ENCODE measurements around the gene LNX1. TPM values are rescaled to one million over a fixed set of nuclear protein-coding genes. Genes with fewer than 3 reads are reported as not detected.
A peak's percentile ranks its signal among the peaks of the same experiment; 100 is the strongest.

LNX1 gene
- total RNA-seq, 4 donors from 2014 or later, result 14.5 to 41.0 (median 22.9) TPM

GRCh38 chr4:53571936-53572599 lies 19.2 kb downstream of the LNX1 start:
- Histone ChIP-seq H3K9me3 (no peaks in the 10 kb centered on the region), H3K36me3 (peaks cover 0 to 45% (median 0%) of the 10 kb centered on the region in 3 donors), H3K4me1 (peaks cover 0 to 5% (median 0%) of the 10 kb centered on the region in 3 donors), H3K27me3 (no peaks in the 10 kb centered on the region), H3K27ac (no peak overlapping the region), H3K4me3 (no peak overlapping the region)
- TF ChIP-seq POLR2A (IDR thresholded peaks at IDR 0.05), result no peak
- no peak for TF ChIP-seq CTCF (IDR thresholded peaks at IDR 0.05)
- no peak for DNase-seq
- 80 to 83% methylated on average over 4 to 5 of the region's 5 CpGs for WGBS, 2 donors
- intact Hi-C loops (cut with DNase I), result no loop called here

DNA sequence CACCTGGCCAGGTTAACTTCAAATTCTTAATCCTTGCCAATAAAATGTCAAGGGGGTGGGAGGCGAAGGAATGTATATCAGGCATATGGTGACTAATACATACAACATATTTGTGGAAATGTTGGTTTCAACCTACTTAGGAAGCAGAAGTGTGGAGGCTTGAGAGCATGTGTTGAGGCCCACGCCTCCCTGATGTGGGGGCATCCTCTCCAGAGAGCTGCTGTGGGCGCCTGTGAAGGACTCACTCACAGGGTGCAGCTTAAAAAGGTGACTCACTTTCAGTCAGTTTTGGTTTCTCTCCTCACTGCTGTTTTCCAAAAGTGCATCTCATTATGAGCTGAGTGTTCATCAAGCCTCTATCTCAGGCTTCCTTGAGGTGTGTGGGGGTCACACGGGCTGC lies 27.5 kb downstream of the LNX1 start:
- intact Hi-C loops (cut with DNase I), result no loop called here
- Histone ChIP-seq H3K4me1 (peaks cover 0 to 12% (median under 1%) of the 10 kb centered on the region in 3 donors), H3K27ac (peak overlapping the region in 1 of 4 donors; percentile 25), H3K4me3 (no peak overlapping the region), H3K9me3 (no peaks in the 10 kb centered on the region), H3K27me3 (no peaks in the 10 kb centered on the region), H3K36me3 (no peaks in the 10 kb centered on the region)
- 34 to 68% methylated on average over 3 of the region's 4 CpGs for WGBS, 2 donors
- no peak for TF ChIP-seq POLR2A (IDR thresholded peaks at IDR 0.05)
- TF ChIP-seq CTCF (IDR thresholded peaks at IDR 0.05), result no peak
- DNase-seq, result no peak

- Histone ChIP-seq H3K9me3 (no peaks in the 10 kb centered on the region), H3K4me1 (peaks cover 2 to 26% (median 6%) of the 10 kb centered on the region in 3 donors), H3K27me3 (no peaks in the 10 kb centered on the region), H3K27ac (no peak overlapping the region), H3K4me3 (no peak overlapping the region), H3K36me3 (no peaks in the 10 kb centered on the region)
- DNase-seq, result no peak
- intact Hi-C loops (cut with DNase I), result no loop called here
- TF ChIP-seq POLR2A (IDR thresholded peaks at IDR 0.05) (no peak), CTCF (IDR thresholded peaks at IDR 0.05) (no peak)
- 64 to 70% methylated on average over 2 of the region's 2 CpGs for WGBS, 2 donors
These were observed 28.9 kb downstream of the LNX1 start for GRCh38 chr4:53562409-53562808.

- Histone ChIP-seq H3K27me3 (no peaks in the 10 kb centered on the region), H3K36me3 (no peaks in the 10 kb centered on the region), H3K9me3 (no peaks in the 10 kb centered on the region), H3K4me3 (no peak overlapping the region), H3K27ac (peak overlapping the region in 1 of 4 donors; percentile 13), H3K4me1 (peaks cover 6 to 48% (median 10%) of the 10 kb centered on the region in 3 donors)
- no peak for DNase-seq
- intact Hi-C loops (cut with DNase I), result no loop called here
- 26 to 63% methylated on average over 3 of the region's 3 CpGs for WGBS, 2 donors
- no peak for TF ChIP-seq POLR2A (IDR thresholded peaks at IDR 0.05)
- TF ChIP-seq CTCF (IDR thresholded peaks at IDR 0.05), result no peak
These were observed 32.2 kb downstream of the LNX1 start for GRCh38 chr4:53559021-53559620.

DNA sequence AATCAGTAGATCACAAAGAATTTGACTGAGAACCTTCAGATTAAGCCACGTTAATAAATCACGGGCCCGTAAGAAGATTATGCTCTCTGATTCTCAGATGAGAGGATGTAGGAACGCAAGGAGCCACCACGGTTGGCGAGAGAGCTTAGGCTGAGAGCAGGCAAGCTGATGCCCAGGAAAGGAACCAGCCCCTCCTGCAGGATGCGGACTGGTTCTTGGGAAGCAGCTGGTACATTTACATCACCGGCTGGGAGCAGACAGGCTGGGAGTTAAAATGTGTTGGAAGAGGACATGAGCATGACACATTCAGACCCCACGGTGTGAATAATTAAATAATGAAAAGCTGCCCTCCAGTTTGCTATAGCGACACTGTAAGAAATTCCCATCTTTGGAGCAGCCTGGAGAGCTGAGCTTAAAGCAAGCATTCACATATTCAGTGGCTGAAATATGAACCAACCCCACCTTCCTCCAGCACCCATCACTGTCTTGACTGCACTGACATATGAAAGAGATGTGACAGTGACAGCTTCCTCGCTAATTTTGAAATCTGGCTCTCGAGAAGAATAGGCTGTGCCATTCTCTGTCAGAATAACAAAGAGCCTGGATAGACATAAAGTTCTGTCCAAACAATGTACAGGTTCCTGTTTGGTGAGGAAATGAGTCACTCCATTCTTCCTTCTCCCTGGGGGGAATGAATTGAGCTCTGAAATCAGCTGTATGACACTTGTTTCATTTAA lies 33.1 kb downstream of the LNX1 start:
- no peaks in the 10 kb centered on the region for H3K27me3 ChIP-seq
- peaks cover 6 to 49% (median 10%) of the 10 kb centered on the region in 3 donors for H3K4me1 ChIP-seq
- no peak for DNase-seq
- intact Hi-C loops (cut with DNase I), result no loop called here
- no peak for TF ChIP-seq POLR2A (IDR thresholded peaks at IDR 0.05)
- no peak for TF ChIP-seq CTCF (IDR thresholded peaks at IDR 0.05)
- no peaks in the 10 kb centered on the region for H3K9me3 ChIP-seq
- H3K4me3 ChIP-seq, result no peak overlapping the region
- WGBS, 2 donors, result 66 to 69% methylated on average over 12 of the region's 12 CpGs
- H3K27ac ChIP-seq, result peak overlapping the region in 2 of 4 donors; percentile 13 to 19
- H3K36me3 ChIP-seq, result no peaks in the 10 kb centered on the region
